ENCODE results near the gene SLC22A13.

- TF ChIP-seq CTCF (IDR thresholded peaks at IDR 0.05; ENCODE audit: low read depth, low read length), result no peak
- TF ChIP-seq EZH2phosphoT487 (IDR thresholded peaks at IDR 0.05; ENCODE audit: low read depth), result no peak
These were observed 45.9 kb upstream of the SLC22A13 start for GRCh38 chr3:38219609-38220197.

Data from OCI-LY3 (cell line).